Neutrophil (primary cell): Measurements from ENCODE around the gene RSRC1.

Experiments
- H3K27ac ChIP-seq: fragments of 200-600 bp; sonication (generic); 2 replicates; pipeline ENCODE4 v1.5.1; 2016; ENCODE audit warnings: mild to moderate bottlenecking, moderate library complexity
- H3K27me3 ChIP-seq: fragments of 200-600 bp; sonication (generic); 2 replicates; pipeline ENCODE4 v1.6.0; 2016; ENCODE audit warnings: mild to moderate bottlenecking
- H3K36me3 ChIP-seq: fragments of 200-600 bp; sonication (generic); 2 replicates; pipeline ENCODE4 v1.5.1; 2017
- H3K4me1 ChIP-seq, 2 experiments: fragments of 200-600 bp in 1 of 2; sonication (generic) in 1 of 2; 1 replicate in 1 of 2; 2 replicates in 1 of 2; pipeline versions ENCODE4 v1.5.1 to v1.6.1; 2013 to 2016; ENCODE audit warnings: low read depth in 1 of 2, low read length in 1 of 2, mild to moderate bottlenecking in 1 of 2, moderate library complexity in 1 of 2; ENCODE audit not compliant: control insufficient read depth in 1 of 2, insufficient read depth in 1 of 2
- H3K4me3 ChIP-seq, 2 experiments: fragments of 200-600 bp in 1 of 2; sonication (generic) in 1 of 2; 1 replicate in 1 of 2; 2 replicates in 1 of 2; pipeline ENCODE4 v1.5.1; 2013 to 2016; ENCODE audit warnings: low read depth in 1 of 2, low read length in 1 of 2, mild to moderate bottlenecking in 1 of 2, moderate library complexity in 1 of 2
- H3K9me3 ChIP-seq: fragments of 200-600 bp; sonication (generic); 2 replicates; pipeline ENCODE4 v1.5.1; 2016
- TF ChIP-seq, protein P1 (sequence below): fragments of 200-600 bp; sonication (generic); IDR thresholded peaks from 2 replicates; pipeline ENCODE4 v1.5.1; 2016; ENCODE audit warnings: antibody characterized with exemption

Gene RSRC1

DNA sequence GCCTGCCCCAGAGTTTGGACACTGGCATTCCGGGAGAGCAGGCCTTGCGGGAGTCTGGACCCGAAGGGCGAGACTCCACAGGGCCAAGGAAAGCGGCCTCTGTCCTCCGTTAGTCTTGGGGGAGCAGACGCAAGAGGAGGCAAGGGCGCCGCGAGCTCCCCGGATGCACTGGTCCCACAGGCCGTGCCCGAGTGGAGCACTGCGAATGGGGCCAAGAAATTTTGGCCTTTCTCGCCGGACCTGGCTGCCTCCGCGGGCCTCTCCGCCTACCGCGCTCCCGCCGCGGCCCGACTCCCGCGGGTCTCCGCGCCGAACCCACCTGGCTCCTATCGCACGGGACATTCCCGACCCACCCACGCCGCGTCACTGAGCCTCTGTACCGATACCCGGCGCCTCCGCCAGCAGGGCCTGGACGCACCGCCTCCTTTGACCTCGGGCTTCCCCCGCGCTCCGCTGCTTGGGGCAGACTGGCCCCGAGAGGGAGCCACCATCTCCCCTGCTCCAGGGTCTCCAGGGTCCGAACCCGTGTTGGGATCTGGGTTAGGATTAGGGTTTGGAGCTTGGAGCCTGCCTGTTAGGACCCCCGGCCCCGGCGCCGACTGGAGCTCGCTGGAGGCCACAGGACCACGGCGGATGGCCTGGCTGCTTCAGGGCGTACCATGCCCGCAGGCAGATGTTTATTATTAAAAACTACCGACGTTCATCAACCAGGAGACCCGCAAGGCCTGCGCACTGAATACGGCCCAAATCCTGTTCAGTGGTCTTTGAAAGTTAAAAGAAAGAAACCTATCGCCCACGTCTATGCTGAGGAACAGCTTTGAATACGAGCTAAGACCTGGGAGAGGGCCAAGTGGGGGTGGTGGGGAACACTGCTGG lies 15.4 kb upstream of the RSRC1 start:
- Histone ChIP-seq H3K4me1 (peaks cover 24 to 31% of the 10 kb centered on the region in 2 experiments), H3K9me3 (no peaks in the 10 kb centered on the region), H3K36me3 (no peaks in the 10 kb centered on the region), H3K4me3 (peak overlapping the region in 1 of 2 experiments; percentile 19), H3K27me3 (peaks cover 95% of the 10 kb centered on the region), H3K27ac (no peak overlapping the region)
- TF ChIP-seq, protein P1, sequence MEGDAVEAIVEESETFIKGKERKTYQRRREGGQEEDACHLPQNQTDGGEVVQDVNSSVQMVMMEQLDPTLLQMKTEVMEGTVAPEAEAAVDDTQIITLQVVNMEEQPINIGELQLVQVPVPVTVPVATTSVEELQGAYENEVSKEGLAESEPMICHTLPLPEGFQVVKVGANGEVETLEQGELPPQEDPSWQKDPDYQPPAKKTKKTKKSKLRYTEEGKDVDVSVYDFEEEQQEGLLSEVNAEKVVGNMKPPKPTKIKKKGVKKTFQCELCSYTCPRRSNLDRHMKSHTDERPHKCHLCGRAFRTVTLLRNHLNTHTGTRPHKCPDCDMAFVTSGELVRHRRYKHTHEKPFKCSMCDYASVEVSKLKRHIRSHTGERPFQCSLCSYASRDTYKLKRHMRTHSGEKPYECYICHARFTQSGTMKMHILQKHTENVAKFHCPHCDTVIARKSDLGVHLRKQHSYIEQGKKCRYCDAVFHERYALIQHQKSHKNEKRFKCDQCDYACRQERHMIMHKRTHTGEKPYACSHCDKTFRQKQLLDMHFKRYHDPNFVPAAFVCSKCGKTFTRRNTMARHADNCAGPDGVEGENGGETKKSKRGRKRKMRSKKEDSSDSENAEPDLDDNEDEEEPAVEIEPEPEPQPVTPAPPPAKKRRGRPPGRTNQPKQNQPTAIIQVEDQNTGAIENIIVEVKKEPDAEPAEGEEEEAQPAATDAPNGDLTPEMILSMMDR, result no peak

DNA sequence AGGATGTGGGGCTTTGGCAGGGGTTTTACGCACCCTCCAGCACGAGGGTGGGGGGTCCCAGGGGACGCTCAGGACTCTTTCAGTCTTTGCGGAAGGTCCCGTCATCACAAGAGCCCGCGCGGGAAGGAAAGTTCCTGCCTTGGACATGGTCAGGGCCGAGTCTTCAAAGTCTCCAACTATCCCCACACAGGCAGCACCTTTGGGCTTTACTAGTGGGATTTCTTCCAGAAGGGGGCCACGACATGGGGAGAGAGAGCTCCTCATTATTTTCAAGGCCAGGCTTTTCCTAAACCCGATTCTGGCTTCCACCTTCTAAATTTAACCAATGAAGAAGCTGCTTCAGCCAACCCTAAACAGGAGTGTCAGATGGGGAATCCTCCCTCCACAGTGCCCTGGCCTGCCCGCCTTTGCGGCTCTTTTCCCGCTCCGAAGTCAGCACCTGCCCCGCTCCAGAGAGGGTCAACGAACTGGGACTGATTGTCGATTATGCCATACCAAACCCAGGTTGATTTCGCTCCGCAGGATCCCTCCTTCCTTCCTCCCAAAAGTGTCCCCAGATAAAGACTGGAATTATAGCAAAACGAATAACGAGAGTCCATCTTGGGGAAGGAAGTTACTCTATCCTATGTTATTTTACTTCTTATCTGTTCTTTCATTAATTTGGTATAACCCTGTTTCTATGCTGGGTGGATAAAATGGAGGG lies 14.6 kb upstream of the RSRC1 start:
- H3K27me3 ChIP-seq, result peaks cover 95% of the 10 kb centered on the region
- H3K4me1 ChIP-seq, result peaks cover 24 to 31% of the 10 kb centered on the region in 2 experiments
- no peaks in the 10 kb centered on the region for H3K9me3 ChIP-seq
- H3K27ac ChIP-seq, result no peak overlapping the region
- TF ChIP-seq, protein P1, result no peak
- H3K36me3 ChIP-seq, result no peaks in the 10 kb centered on the region
- peak overlapping the region in 1 of 2 experiments; percentile 19 for H3K4me3 ChIP-seq

DNA sequence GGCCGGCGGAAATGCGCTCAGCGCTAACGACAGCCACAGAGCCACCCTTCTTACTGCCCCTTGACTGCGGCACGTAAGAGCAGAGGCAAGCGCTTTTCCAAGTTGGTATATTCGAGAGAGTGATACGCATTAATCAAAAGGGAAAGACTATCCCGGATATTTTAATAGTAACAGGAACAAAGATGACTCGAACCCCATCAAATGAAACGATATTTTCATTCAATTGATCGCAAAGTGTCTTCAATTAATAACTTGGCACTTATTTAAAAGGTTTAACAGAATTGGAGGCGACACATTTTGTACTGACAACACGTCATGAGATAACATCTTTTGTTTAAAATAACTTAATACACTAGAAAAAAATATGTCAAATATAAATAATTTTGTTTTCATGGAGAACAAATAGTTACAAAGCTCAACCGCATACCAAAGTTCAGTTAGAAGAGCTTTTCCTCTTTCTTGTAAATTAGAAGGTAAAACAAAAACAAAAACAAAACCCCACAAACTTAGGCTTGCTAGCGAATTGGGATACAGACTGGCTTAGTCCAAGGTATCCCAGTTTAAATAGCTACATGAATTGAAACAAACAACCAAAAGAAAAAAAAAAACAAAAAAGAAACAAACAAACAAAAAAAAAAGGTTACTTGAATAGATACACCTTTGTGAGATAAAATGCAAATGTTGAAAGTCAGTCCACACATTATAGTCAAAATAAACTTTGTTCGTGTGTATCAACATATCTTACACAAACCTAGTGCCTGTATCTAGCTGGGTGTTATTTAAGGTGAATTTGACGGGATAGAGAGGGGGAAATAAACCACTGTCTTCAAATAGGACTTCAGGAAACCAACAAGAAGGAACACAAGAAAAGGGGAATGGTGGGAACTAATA lies 13.8 kb upstream of the RSRC1 start:
- Histone ChIP-seq H3K4me1 (peaks cover 24 to 31% of the 10 kb centered on the region in 2 experiments), H3K4me3 (no peak overlapping the region), H3K27me3 (peaks cover 95% of the 10 kb centered on the region), H3K27ac (no peak overlapping the region), H3K36me3 (no peaks in the 10 kb centered on the region), H3K9me3 (no peaks in the 10 kb centered on the region)
- TF ChIP-seq, protein P1, result no peak

DNA sequence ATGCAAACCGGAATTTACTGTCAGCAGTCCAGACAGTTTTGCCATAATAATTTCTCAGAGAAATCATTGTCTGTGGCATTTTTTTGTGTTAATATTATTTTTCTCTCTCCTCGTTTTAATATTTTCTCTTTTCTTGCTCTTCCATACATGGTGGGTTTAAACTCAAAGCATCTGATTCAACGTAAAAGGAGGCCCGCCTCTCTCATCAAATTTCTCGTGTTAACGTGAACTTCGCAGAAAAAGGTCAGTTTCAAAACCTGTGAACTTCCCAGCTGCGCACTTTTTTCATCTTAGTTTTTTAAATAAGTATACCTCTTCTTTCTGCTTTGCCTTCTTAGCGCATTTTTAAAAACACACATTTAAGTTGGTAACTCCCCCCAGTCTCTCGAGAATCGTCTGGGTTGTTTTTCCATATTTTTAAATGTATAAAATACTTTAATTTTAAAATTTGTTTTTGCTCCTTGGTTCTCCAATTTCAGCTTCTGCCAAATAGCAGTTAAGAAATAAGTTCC lies 12.8 kb upstream of the RSRC1 start:
- TF ChIP-seq, protein P1, result no peak
- peaks cover 95% of the 10 kb centered on the region for H3K27me3 ChIP-seq
- peaks cover 24 to 31% of the 10 kb centered on the region in 2 experiments for H3K4me1 ChIP-seq
- no peaks in the 10 kb centered on the region for H3K9me3 ChIP-seq
- H3K4me3 ChIP-seq, result peak overlapping the region; percentile 72 to 97
- peak overlapping the region; percentile 70 for H3K27ac ChIP-seq
- no peaks in the 10 kb centered on the region for H3K36me3 ChIP-seq
